NOMO-1 treated with DMSO at 0.1 percent for 48 hours (cell line): ENCODE results near the gene ARVCF.

Source experiments
- DNase-seq: peaks from one replicate; lab custom pipeline; 2025; ENCODE audit not compliant: unreplicated experiment; lab: John Stamatoyannopoulos, UW

The ARVCF gene

GRCh38 chr22:19987394-19988306, 29.0 kb downstream of the ARVCF start:
- no peak for DNase-seq

GRCh38 chr22:19986410-19987341, 29.9 kb downstream of the ARVCF start:
- DNase-seq = peak; percentile 38

GRCh38 chr22:19986011-19986409, 30.6 kb downstream of the ARVCF start:
- DNase-seq = no peak

- DNase-seq = no peak
Measured at GRCh38 chr22:19984851-19985811, 31.5 kb downstream of the ARVCF start.

- DNase-seq = no peak
Measured at GRCh38 chr22:19984201-19984753, 32.3 kb downstream of the ARVCF start.

- no peak for DNase-seq
Measured at GRCh38 chr22:19983741-19984140, 32.9 kb downstream of the ARVCF start.

GRCh38 chr22:19982991-19983578, 33.5 kb downstream of the ARVCF start:
- DNase-seq = no peak

GRCh38 chr22:19981961-19982920, 34.4 kb downstream of the ARVCF start:
- no peak for DNase-seq

- DNase-seq = no peak
Measured at GRCh38 chr22:19981171-19981960, 35.3 kb downstream of the ARVCF start.

- DNase-seq = no peak
Measured at GRCh38 chr22:19980766-19981165, 35.9 kb downstream of the ARVCF start.

- no peak for DNase-seq
Measured at GRCh38 chr22:19979712-19980493, 36.7 kb downstream of the ARVCF start.

GRCh38 chr22:19978748-19979147, 37.9 kb downstream of the ARVCF start:
- no peak for DNase-seq

- no peak for DNase-seq
Measured at GRCh38 chr22:19977296-19978243, 39.1 kb downstream of the ARVCF start.

- no peak for DNase-seq
Measured at GRCh38 chr22:19976671-19977070, 40.0 kb downstream of the ARVCF start.

- no peak for DNase-seq
Measured at GRCh38 chr22:19975707-19976035, 41.0 kb downstream of the ARVCF start.
